ENCODE data around the gene PRELID1.

DNA sequence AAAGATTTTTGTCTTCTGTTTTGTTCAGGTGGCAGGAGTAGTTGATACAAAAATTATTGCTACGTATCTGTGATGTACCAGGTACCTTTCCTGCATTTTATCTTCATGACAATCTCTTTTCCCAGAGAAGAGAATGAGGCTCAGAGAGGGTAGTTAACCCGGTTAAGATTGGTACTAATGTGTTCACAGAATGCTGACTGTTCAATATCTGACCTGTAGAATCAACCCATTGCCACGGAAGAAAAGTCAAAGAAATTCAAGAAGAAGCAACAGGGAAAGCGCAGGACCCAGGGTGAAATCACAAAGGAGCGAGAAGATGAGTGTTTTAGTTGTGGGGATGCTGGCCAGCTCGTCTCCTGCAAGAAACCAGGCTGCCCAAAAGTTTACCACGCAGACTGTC is 11.9 kb upstream of the PRELID1 start:
- TF ChIP-seq, protein P1, sequence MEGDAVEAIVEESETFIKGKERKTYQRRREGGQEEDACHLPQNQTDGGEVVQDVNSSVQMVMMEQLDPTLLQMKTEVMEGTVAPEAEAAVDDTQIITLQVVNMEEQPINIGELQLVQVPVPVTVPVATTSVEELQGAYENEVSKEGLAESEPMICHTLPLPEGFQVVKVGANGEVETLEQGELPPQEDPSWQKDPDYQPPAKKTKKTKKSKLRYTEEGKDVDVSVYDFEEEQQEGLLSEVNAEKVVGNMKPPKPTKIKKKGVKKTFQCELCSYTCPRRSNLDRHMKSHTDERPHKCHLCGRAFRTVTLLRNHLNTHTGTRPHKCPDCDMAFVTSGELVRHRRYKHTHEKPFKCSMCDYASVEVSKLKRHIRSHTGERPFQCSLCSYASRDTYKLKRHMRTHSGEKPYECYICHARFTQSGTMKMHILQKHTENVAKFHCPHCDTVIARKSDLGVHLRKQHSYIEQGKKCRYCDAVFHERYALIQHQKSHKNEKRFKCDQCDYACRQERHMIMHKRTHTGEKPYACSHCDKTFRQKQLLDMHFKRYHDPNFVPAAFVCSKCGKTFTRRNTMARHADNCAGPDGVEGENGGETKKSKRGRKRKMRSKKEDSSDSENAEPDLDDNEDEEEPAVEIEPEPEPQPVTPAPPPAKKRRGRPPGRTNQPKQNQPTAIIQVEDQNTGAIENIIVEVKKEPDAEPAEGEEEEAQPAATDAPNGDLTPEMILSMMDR (IDR thresholded peaks at IDR 0.05), result no peak
- no peak for TF ChIP-seq ZFX (IDR thresholded peaks at IDR 0.05; ENCODE audit: borderline replicate concordance)

All from 22Rv1 (cell line).